ENCODE data around the gene ATP6V0D1. TPM values are rescaled to one million over a fixed set of nuclear protein-coding genes. Genes with fewer than 3 reads are reported as not detected.

The ATP6V0D1 gene
- total and polyA plus RNA-seq, 2 of the 4 experiments (the other 2 are of a cell fraction): 112 to 124 TPM

DNA sequence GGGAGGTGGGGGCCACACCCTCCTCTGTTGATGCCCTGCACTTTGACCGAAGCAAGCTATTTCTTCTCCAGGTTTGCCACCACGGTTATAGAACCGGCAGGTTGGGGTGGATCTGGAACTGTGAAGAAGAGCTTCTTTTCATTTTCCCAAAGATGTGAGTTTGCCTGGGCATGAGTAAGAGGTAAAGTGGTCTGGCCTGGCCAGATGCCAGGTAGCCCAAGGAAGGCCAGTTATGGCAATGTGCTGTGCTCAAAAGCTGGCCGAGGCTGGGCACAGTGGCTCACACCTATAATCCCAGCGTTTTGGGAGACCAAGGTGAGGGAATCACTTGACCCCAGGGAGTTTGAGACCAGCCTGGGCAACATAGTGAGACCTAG is 18.7 kb downstream of the ATP6V0D1 start:
- WGBS, 2 experiments (ENCODE audit: extremely low coverage in 2 of 2, insufficient read length in 1 of 2): 73% methylated on average over 2 of the region's 5 CpGs; no CpG with 5 or more reads in 1 of the 2 experiments
- CTCF ChIA-PET: interaction anchor here (1.2 kb wide), 1 partner anchor 15 kb away, joined by 3 read pairs; no protein-coding TSS in a partner anchor
- peaks cover 25% of the 10 kb centered on the region for H3K4me1 ChIP-seq (ENCODE audit: control insufficient read depth, insufficient read depth, low read length)

More for the DNA sequence above, 18.7 kb downstream of the ATP6V0D1 start:
- DNase-seq (no peak), ATAC-seq (ENCODE audit: low read depth) (no peak)
- Histone ChIP-seq H4K5ac (ENCODE audit: low read depth, low read length) (no peak overlapping the region), H4K20me1 (ENCODE audit: insufficient read depth, low read length) (peaks cover 98% of the 10 kb centered on the region), H4K8ac (ENCODE audit: low read depth in 2 of 2, low read length in 2 of 2) (no peak overlapping the region), H3K9me3 (ENCODE audit: control insufficient read depth, insufficient read depth, low read length) (no peaks in the 10 kb centered on the region), H2BK120ac (ENCODE audit: low read depth, low read length) (no peak overlapping the region), H2AK9ac (replicated peaks; ENCODE audit: low read depth, low read length, poor library complexity) (peak overlapping the region; percentile 5), H3K9ac (ENCODE audit: low read depth, low read length) (no peak overlapping the region), H2AFZ (replicated peaks; ENCODE audit: low read length, poor library complexity) (peak overlapping the region; percentile 39), H2BK20ac (ENCODE audit: low read depth, low read length) (no peak overlapping the region; the same call in 1 of the 2 replicates), H2AK5ac (ENCODE audit: low read depth, low read length) (no peak overlapping the region), H3K79me1 (ENCODE audit: low read depth in 1 of 2, low read length in 2 of 2) (peaks cover 23 to 95% of the 10 kb centered on the region in 2 experiments), H3K23ac (ENCODE audit: low read depth, low read length) (no peak overlapping the region), H3K4me3 (ENCODE audit: insufficient read depth, low read depth, low read length) (no peak overlapping the region), H2BK15ac (ENCODE audit: low read depth, low read length) (no peak overlapping the region), H3K18ac (ENCODE audit: low read depth, low read length) (no peak overlapping the region), H3K36me3 (ENCODE audit: control insufficient read depth, insufficient read depth, low read length) (peaks cover 6% of the 10 kb centered on the region), H3K4me2 (ENCODE audit: low read depth, low read length) (no peak overlapping the region), H2BK5ac (ENCODE audit: low read depth, low read length, poor library complexity, severe bottlenecking) (no peak overlapping the region), H4K91ac (ENCODE audit: insufficient read depth, low read depth, low read length) (no peak overlapping the region), H3K27ac (ENCODE audit: insufficient read depth, low read length) (no peak overlapping the region), H3K4ac (ENCODE audit: low read depth, low read length) (no peak overlapping the region), H3K14ac (replicated peaks; ENCODE audit: low read depth, low read length) (0 out of 2 replicates have a peak overlapping the region, but pooled peaks have one; percentile 5), H3K56ac (ENCODE audit: extremely low read depth, insufficient read depth, low read length) (no peak overlapping the region), H3K27me3 (ENCODE audit: control insufficient read depth, insufficient read depth, low read length) (no peaks in the 10 kb centered on the region), H3K9me1 (ENCODE audit: insufficient read depth, low read length) (peaks cover 16% of the 10 kb centered on the region)
- TF ChIP-seq, protein P1, sequence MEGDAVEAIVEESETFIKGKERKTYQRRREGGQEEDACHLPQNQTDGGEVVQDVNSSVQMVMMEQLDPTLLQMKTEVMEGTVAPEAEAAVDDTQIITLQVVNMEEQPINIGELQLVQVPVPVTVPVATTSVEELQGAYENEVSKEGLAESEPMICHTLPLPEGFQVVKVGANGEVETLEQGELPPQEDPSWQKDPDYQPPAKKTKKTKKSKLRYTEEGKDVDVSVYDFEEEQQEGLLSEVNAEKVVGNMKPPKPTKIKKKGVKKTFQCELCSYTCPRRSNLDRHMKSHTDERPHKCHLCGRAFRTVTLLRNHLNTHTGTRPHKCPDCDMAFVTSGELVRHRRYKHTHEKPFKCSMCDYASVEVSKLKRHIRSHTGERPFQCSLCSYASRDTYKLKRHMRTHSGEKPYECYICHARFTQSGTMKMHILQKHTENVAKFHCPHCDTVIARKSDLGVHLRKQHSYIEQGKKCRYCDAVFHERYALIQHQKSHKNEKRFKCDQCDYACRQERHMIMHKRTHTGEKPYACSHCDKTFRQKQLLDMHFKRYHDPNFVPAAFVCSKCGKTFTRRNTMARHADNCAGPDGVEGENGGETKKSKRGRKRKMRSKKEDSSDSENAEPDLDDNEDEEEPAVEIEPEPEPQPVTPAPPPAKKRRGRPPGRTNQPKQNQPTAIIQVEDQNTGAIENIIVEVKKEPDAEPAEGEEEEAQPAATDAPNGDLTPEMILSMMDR (conservative IDR thresholded peaks at IDR 0.05; ENCODE audit: low read depth, low read length): no peak
- TF ChIP-seq NFE2L2 (IDR thresholded peaks at IDR 0.05; ENCODE audit: low read depth, low read length) (no peak), BHLHE40 (IDR thresholded peaks at IDR 0.05; ENCODE audit: low read depth, low read length) (no peak), RFX5 (IDR thresholded peaks at IDR 0.05; ENCODE audit: low read depth, low read length) (no peak), FOS (IDR thresholded peaks at IDR 0.05; ENCODE audit: low read depth, low read length) (no peak), RAD21 (IDR thresholded peaks at IDR 0.05; ENCODE audit: low read length) (no peak), CHD1 (IDR thresholded peaks at IDR 0.05; ENCODE audit: low read depth, low read length) (no peak), RCOR1 (IDR thresholded peaks at IDR 0.05; ENCODE audit: insufficient replicate concordance, low read length) (no peak), MAZ (IDR thresholded peaks at IDR 0.05; ENCODE audit: borderline replicate concordance, low read depth, low read length) (no peak), MAFK (IDR thresholded peaks at IDR 0.05; ENCODE audit: low read depth, low read length) (no peak)
- TF ChIP-seq, protein P2, sequence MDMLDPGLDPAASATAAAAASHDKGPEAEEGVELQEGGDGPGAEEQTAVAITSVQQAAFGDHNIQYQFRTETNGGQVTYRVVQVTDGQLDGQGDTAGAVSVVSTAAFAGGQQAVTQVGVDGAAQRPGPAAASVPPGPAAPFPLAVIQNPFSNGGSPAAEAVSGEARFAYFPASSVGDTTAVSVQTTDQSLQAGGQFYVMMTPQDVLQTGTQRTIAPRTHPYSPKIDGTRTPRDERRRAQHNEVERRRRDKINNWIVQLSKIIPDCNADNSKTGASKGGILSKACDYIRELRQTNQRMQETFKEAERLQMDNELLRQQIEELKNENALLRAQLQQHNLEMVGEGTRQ (IDR thresholded peaks at IDR 0.05; ENCODE audit: low read depth, low read length): no peak
- in situ Hi-C loops (cut with MboI; ENCODE audit: low sequenced_read_pairs) (no loop called here), dilution Hi-C loops (cut with HindIII; ENCODE audit: low sequenced_read_pairs, unreplicated experiment) (no loop called here), intact Hi-C loops (cut with micrococcal nuclease) (no loop called here)
- no TSS peak for BruUV-seq (replicated peaks)
- POLR2A ChIA-PET (ENCODE audit: unreplicated experiment): interaction anchor here (1.1 kb wide), 1 partner anchor 218 kb away, joined by 3 read pairs; no protein-coding TSS in a partner anchor
